BE2C (cell line): ENCODE measurements around the gene ZNF697.
"Not testable (repeated sequence)": the region's sequence is repeated elsewhere in the genome, so short reads cannot be mapped to it uniquely, and the experiment has no call there.

Source experiments
- DNase-seq: peaks from one replicate; pipeline ENCODE4 v3.0.0-alpha.2; 2020
- H3K27me3 ChIP-seq: fragments of 250-450 bp; sonication (Bioruptor Pico); 2 replicates; pipeline ENCODE4 v1.5.1; 2020; ENCODE audit warnings: mild to moderate bottlenecking
- H3K36me3 ChIP-seq: fragments of 250-450 bp; sonication (Bioruptor Pico); 2 replicates; pipeline ENCODE4 v1.5.1; 2020; ENCODE audit warnings: mild to moderate bottlenecking
- H3K4me1 ChIP-seq: fragments of 250-450 bp; sonication (Bioruptor Pico); 2 replicates; pipeline ENCODE4 v1.5.1; 2020
- H3K4me3 ChIP-seq: 2 replicates; pipeline ENCODE4 v1.5.1; 2011; ENCODE audit warnings: low read depth, low read length
- H3K9me3 ChIP-seq: fragments of 250-450 bp; sonication (Bioruptor Pico); 2 replicates; pipeline ENCODE4 v1.5.1; 2020
- CTCF ChIP-seq: IDR thresholded peaks from 2 replicates; pipeline ENCODE4 v1.5.1; 2012; ENCODE audit warnings: mild to moderate bottlenecking, low read depth, low read length

ZNF697 gene

GRCh38 chr1:119613769-119614720 lies 34.0 kb downstream of the ZNF697 start:
- H3K4me1 ChIP-seq, result no peaks in the 10 kb centered on the region
- peak; percentile 88 for DNase-seq

GRCh38 chr1:119611701-119612113 lies 36.4 kb downstream of the ZNF697 start:
- Histone ChIP-seq H3K36me3 (no peaks in the 10 kb centered on the region), H3K4me3 (no peak overlapping the region), H3K27me3 (no peaks in the 10 kb centered on the region), H3K9me3 (no peaks in the 10 kb centered on the region), H3K4me1 (no peaks in the 10 kb centered on the region)
- TF ChIP-seq CTCF, result peak; percentile 95
- peak; percentile 78 for DNase-seq

More at GRCh38 chr1:119613769-119614720, 34.0 kb downstream of the ZNF697 start:
- H3K4me3 ChIP-seq, result no peak overlapping the region
- peak; percentile 85 for TF ChIP-seq CTCF
- no peaks in the 10 kb centered on the region for H3K27me3 ChIP-seq
- peaks cover under 1% of the 10 kb centered on the region; the same call in 1 of the 2 replicates for H3K36me3 ChIP-seq
- H3K9me3 ChIP-seq, result no peaks in the 10 kb centered on the region

- not testable (repeated sequence) for H3K27me3 ChIP-seq, DNase-seq, H3K36me3 ChIP-seq, H3K4me1 ChIP-seq, H3K9me3 ChIP-seq, H3K4me3 ChIP-seq
Observed at GRCh38 chr1:119608816-119609215, 39.2 kb downstream of the ZNF697 start.

GRCh38 chr1:119607087-119607807 lies 40.8 kb downstream of the ZNF697 start:
- TF ChIP-seq CTCF, result peak; percentile 22; the same call in 1 of the 2 replicates

GRCh38 chr1:119606394-119606793 lies 41.7 kb downstream of the ZNF697 start:
- H3K4me3 ChIP-seq, result no peak overlapping the region
- DNase-seq, result no peak
- no peaks in the 10 kb centered on the region for H3K4me1 ChIP-seq
- no peaks in the 10 kb centered on the region for H3K27me3 ChIP-seq
- H3K36me3 ChIP-seq, result no peaks in the 10 kb centered on the region
- no peaks in the 10 kb centered on the region for H3K9me3 ChIP-seq
- no peak for TF ChIP-seq CTCF

More at GRCh38 chr1:119607087-119607807, 40.8 kb downstream of the ZNF697 start:
- not testable (repeated sequence) for DNase-seq, H3K36me3 ChIP-seq, H3K4me3 ChIP-seq, H3K9me3 ChIP-seq, H3K4me1 ChIP-seq, H3K27me3 ChIP-seq

- no peak for DNase-seq
- Histone ChIP-seq H3K4me1 (no peaks in the 10 kb centered on the region), H3K9me3 (no peaks in the 10 kb centered on the region), H3K4me3 (no peak overlapping the region), H3K27me3 (no peaks in the 10 kb centered on the region), H3K36me3 (no peaks in the 10 kb centered on the region)
- no peak for TF ChIP-seq CTCF
Observed at GRCh38 chr1:119605686-119606085, 42.4 kb downstream of the ZNF697 start.

GRCh38 chr1:119605080-119605479 lies 43.0 kb downstream of the ZNF697 start:
- not testable (repeated sequence) for H3K9me3 ChIP-seq, H3K27me3 ChIP-seq, H3K4me1 ChIP-seq, H3K36me3 ChIP-seq, H3K4me3 ChIP-seq, DNase-seq
